ENCODE measurements around the gene NCEH1.
"Not testable (repeated sequence)": the region's sequence is repeated elsewhere in the genome, so short reads cannot be mapped to it uniquely, and the experiment has no call there.

DNA sequence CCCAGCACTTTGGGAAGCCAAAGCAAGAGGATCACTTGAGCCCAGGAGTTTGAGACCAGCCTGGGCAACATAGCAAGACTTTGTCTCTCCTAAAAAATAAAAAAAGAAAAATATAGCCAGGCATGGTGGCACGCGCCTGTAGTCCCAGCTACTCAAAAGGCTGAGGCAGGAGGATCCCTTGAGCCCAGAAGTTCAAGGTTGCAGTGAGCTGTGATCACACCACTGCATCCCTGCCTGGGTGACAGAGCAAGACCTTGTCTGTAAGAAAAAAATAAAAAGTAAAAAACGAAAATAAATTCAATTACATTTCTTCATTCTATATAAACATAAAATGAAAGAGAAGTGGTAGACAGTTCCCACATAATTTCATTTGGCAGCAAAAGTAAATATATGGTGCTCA lies 8.1 kb downstream of the NCEH1 start:
- TF ChIP-seq, protein P1, sequence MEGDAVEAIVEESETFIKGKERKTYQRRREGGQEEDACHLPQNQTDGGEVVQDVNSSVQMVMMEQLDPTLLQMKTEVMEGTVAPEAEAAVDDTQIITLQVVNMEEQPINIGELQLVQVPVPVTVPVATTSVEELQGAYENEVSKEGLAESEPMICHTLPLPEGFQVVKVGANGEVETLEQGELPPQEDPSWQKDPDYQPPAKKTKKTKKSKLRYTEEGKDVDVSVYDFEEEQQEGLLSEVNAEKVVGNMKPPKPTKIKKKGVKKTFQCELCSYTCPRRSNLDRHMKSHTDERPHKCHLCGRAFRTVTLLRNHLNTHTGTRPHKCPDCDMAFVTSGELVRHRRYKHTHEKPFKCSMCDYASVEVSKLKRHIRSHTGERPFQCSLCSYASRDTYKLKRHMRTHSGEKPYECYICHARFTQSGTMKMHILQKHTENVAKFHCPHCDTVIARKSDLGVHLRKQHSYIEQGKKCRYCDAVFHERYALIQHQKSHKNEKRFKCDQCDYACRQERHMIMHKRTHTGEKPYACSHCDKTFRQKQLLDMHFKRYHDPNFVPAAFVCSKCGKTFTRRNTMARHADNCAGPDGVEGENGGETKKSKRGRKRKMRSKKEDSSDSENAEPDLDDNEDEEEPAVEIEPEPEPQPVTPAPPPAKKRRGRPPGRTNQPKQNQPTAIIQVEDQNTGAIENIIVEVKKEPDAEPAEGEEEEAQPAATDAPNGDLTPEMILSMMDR (IDR thresholded peaks at IDR 0.05), result not testable (repeated sequence)
- TF ChIP-seq POLR2A (IDR thresholded peaks at IDR 0.05), result not testable (repeated sequence)
